ENCODE results near the gene LYPD8.

LYPD8 gene

DNA sequence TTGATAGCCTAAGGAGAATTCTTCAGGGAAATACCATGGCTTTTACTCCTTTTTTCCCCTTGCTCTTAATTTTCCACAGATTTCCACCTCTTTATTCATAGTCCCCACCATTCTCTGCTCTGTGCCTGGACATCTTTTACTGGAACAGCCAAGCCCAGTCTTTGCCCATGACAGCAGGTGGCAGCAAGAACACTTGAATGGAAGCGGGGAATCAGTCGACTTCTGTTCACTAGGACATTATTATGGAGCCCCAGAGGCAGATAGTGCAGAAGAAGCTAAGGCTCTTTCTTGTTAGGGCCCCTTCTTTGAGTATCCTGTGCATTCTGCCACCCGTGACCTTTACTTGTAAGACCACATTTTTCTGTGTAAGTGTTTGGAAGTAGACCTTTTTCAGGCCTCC is 59.3 kb downstream of the LYPD8 start:
- DNase-seq = no peak

DNA sequence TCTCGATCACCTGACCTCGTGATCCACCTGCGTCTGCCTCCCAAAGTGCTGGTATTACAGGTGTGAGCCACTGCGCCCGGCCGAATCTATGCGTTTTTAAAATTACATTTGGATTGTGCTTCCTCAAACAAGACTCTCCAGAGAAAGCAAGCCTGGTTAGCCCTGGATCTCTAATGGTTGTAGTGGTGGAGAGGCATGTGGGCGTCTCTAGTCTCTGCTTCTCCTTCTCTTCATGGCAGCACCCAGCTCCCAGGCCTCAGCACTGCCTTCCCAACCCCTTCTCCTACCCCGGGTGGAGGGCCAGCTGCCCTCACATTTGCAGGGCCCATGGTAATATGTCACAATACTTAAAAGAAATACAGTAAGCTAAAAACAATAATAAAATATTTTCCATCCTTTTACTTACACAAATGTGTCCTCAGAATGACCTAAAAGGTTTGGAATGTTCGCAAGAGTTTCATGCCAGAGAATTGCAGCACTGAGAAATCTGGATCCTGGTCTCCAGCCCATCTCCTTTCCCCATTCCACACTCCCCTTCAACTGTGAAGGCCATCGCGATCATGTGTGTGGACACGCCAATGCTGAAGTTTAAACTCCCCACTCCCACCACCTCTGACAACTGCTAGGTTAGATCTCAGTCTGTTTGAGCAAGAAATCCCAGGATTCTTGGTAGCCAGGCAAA is 60.0 kb downstream of the LYPD8 start:
- DNase-seq = no peak

DNA sequence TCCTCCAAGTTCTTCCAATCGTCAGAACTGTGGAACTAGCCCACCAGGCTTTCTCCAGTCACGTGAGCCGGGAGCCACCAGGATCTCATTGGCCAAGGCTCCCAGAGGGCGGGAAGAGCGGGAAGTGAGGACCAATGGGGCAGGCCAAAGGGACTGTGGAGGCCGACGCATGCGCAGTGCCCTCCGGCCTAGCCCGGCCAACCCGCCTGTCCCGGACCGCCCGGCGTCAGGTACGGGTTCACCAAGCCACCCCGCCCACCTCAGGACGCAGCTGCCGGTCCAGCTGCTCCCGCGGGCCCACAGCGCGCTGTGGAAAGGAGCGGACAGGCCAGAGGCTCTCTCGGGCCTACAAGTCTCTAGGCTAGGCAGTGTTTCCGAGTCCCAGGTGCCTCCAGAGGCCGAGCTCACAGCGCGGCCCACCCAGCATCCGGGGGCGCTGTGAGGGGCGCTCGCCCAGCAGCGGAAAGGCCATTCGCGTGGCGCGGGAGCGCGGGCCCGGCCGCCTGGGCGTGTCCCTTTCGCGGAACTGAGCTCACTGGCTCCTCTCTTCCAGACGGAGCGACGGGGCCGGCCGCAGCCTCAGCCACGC is 63.9 kb downstream of the LYPD8 start:
- no peak for DNase-seq

All from NCI-H2171 (cell line).